Memory B cell (primary cell): ENCODE measurements around the gene PRKRA.
A peak's percentile ranks its signal among the peaks of the same experiment; 100 is the strongest.

Experiments
- ATAC-seq: fragments of 150-1000 bp; cut with Tn5 transposase; 2 replicates; pipeline ENCODE4 v1.10.0; 2021; ENCODE audit warnings: low read depth, mild to moderate bottlenecking, moderate library complexity
- DNase-seq, 2 donors: peaks; one replicate each; pipeline ENCODE4 v3.0.0; 2022; ENCODE audit warnings: low spot score in 2 of 2
- H3K27ac Mint-ChIP-seq: one replicate; pipeline ENCODE4 v1.8.0; 2022; ENCODE audit warnings: mild to moderate bottlenecking, moderate library complexity, mixed read lengths
- H3K27me3 Mint-ChIP-seq: one replicate; pipeline ENCODE4 v1.8.0; 2022; ENCODE audit warnings: mixed read lengths
- H3K36me3 Mint-ChIP-seq: one replicate; pipeline ENCODE4 v1.8.0; 2022; ENCODE audit warnings: mild to moderate bottlenecking, mixed read lengths
- H3K4me1 Mint-ChIP-seq: one replicate; pipeline ENCODE4 v1.8.0; 2022; ENCODE audit warnings: mixed read lengths
- H3K4me3 Mint-ChIP-seq: one replicate; pipeline ENCODE4 v1.8.0; 2022; ENCODE audit warnings: mild to moderate bottlenecking, moderate library complexity, mixed read lengths
- H3K9me3 Mint-ChIP-seq: one replicate; pipeline ENCODE4 v1.8.0; 2022; ENCODE audit warnings: mixed read lengths

PRKRA gene

GRCh38 chr2:178450774-178451525, at the start of gene PRKRA, which contains the start of gene PJVK:
Gene PRKRA, minus strand, starts transcription at chr2:178451175. Its CDS starts 145 bp downstream, at chr2:178451030.
Gene PJVK, plus strand, starts transcription at chr2:178451378. Its CDS starts 2,032 bp downstream, at chr2:178453410.
- ATAC-seq (peak; percentile 80), DNase-seq (peak; percentile 93 to 94)
- Mint-ChIP-seq H3K27me3 (no peaks in the 10 kb centered on the region), H3K9me3 (no peaks in the 10 kb centered on the region), H3K36me3 (peaks cover 11% of the 10 kb centered on the region), H3K27ac (peak within 1 kb of the TSS; percentile 96), H3K4me1 (peaks cover 13% of the 10 kb centered on the region), H3K4me3 (peak within 1 kb of the TSS; percentile 91)

GRCh38 chr2:178499640-178500039, 48.7 kb upstream of the PRKRA start:
- ATAC-seq (no peak), DNase-seq (no peak)
- Mint-ChIP-seq H3K36me3 (peaks cover 34% of the 10 kb centered on the region), H3K27ac (no peak overlapping the region), H3K4me1 (peaks cover 6% of the 10 kb centered on the region), H3K4me3 (no peak overlapping the region), H3K9me3 (no peaks in the 10 kb centered on the region), H3K27me3 (no peaks in the 10 kb centered on the region)

- no peak for ATAC-seq
- Mint-ChIP-seq H3K4me3 (no peak overlapping the region), H3K9me3 (no peaks in the 10 kb centered on the region), H3K36me3 (peaks cover 37% of the 10 kb centered on the region), H3K27ac (no peak overlapping the region), H3K4me1 (peaks cover 6% of the 10 kb centered on the region), H3K27me3 (no peaks in the 10 kb centered on the region)
- DNase-seq, result no peak
Observed at GRCh38 chr2:178498137-178498536, 47.2 kb upstream of the PRKRA start.

GRCh38 chr2:178496049-178496448, 45.1 kb upstream of the PRKRA start:
- Mint-ChIP-seq H3K9me3 (no peaks in the 10 kb centered on the region), H3K36me3 (peaks cover 32% of the 10 kb centered on the region)

GRCh38 chr2:178491612-178492011, 40.6 kb upstream of the PRKRA start:
- Mint-ChIP-seq H3K27ac (peak overlapping the region; percentile 59), H3K27me3 (no peaks in the 10 kb centered on the region), H3K4me1 (peaks cover 11% of the 10 kb centered on the region), H3K4me3 (no peak overlapping the region), H3K36me3 (peaks cover 41% of the 10 kb centered on the region), H3K9me3 (no peaks in the 10 kb centered on the region)
- ATAC-seq (no peak), DNase-seq (no peak)

More at GRCh38 chr2:178496049-178496448, 45.1 kb upstream of the PRKRA start:
- Mint-ChIP-seq H3K4me1 (peaks cover 6% of the 10 kb centered on the region), H3K4me3 (no peak overlapping the region), H3K27ac (no peak overlapping the region), H3K27me3 (no peaks in the 10 kb centered on the region)
- ATAC-seq, result no peak
- DNase-seq, result no peak

GRCh38 chr2:178485356-178485755, 34.4 kb upstream of the PRKRA start:
- Mint-ChIP-seq H3K36me3 (peaks cover 29% of the 10 kb centered on the region), H3K4me3 (no peak overlapping the region), H3K27me3 (no peaks in the 10 kb centered on the region), H3K4me1 (peaks cover 41% of the 10 kb centered on the region), H3K27ac (no peak overlapping the region), H3K9me3 (no peaks in the 10 kb centered on the region)
- ATAC-seq (no peak), DNase-seq (no peak)

GRCh38 chr2:178484245-178485041, 33.5 kb upstream of the PRKRA start:
- Mint-ChIP-seq H3K36me3 (peaks cover 21% of the 10 kb centered on the region), H3K27me3 (no peaks in the 10 kb centered on the region), H3K4me3 (no peak overlapping the region), H3K27ac (no peak overlapping the region), H3K4me1 (peaks cover 41% of the 10 kb centered on the region), H3K9me3 (no peaks in the 10 kb centered on the region)
- no peak for DNase-seq
- no peak for ATAC-seq

- Mint-ChIP-seq H3K4me1 (peaks cover 34% of the 10 kb centered on the region), H3K9me3 (no peaks in the 10 kb centered on the region), H3K27ac (no peak overlapping the region), H3K36me3 (peaks cover 12% of the 10 kb centered on the region), H3K27me3 (no peaks in the 10 kb centered on the region), H3K4me3 (peak overlapping the region; percentile 53)
- DNase-seq (no peak), ATAC-seq (no peak)
Observed at GRCh38 chr2:178482437-178482836, 31.5 kb upstream of the PRKRA start.

GRCh38 chr2:178480227-178481181, 29.5 kb upstream of the PRKRA start, which contains the start of gene PLEKHA3:
Gene PLEKHA3, plus strand, starts transcription at chr2:178480457. Its CDS starts 413 bp downstream, at chr2:178480870.
- peak within 1 kb of the TSS; percentile 97 for H3K4me3 Mint-ChIP-seq

GRCh38 chr2:178479758-178480226, 28.8 kb upstream of the PRKRA start:
- DNase-seq, result no peak
- Mint-ChIP-seq H3K4me3 (peak overlapping the region; percentile 97), H3K27ac (peak overlapping the region; percentile 97), H3K4me1 (peaks cover 24% of the 10 kb centered on the region), H3K9me3 (no peaks in the 10 kb centered on the region), H3K36me3 (no peaks in the 10 kb centered on the region), H3K27me3 (no peaks in the 10 kb centered on the region)
- ATAC-seq, result no peak

More at GRCh38 chr2:178480227-178481181, 29.5 kb upstream of the PRKRA start, which contains the start of gene PLEKHA3:
- DNase-seq (peak; percentile 70 to 76), ATAC-seq (peak; percentile 55)
- Mint-ChIP-seq H3K4me1 (peaks cover 26% of the 10 kb centered on the region), H3K27ac (peak within 1 kb of the TSS; percentile 97), H3K27me3 (no peaks in the 10 kb centered on the region), H3K9me3 (no peaks in the 10 kb centered on the region), H3K36me3 (peaks cover 1% of the 10 kb centered on the region)

- ATAC-seq (no peak), DNase-seq (no peak)
- peak overlapping the region; percentile 97 for H3K27ac Mint-ChIP-seq
- no peaks in the 10 kb centered on the region for H3K9me3 Mint-ChIP-seq
- no peaks in the 10 kb centered on the region for H3K36me3 Mint-ChIP-seq
- no peaks in the 10 kb centered on the region for H3K27me3 Mint-ChIP-seq
- H3K4me3 Mint-ChIP-seq, result peak overlapping the region; percentile 97
- H3K4me1 Mint-ChIP-seq, result peaks cover 21% of the 10 kb centered on the region
Observed at GRCh38 chr2:178479275-178479616, 28.3 kb upstream of the PRKRA start.

GRCh38 chr2:178478439-178479274, 27.7 kb upstream of the PRKRA start, which contains the start of gene FKBP7:
Gene FKBP7, minus strand, starts transcription at chr2:178478600. Its CDS starts 101 bp downstream, at chr2:178478499.
- ATAC-seq, result peak; percentile 76
- DNase-seq, result peak; percentile 68 to 73
- H3K4me3 Mint-ChIP-seq, result peak within 1 kb of the TSS; percentile 97
- H3K27ac Mint-ChIP-seq, result peak within 1 kb of the TSS; percentile 97
- no peaks in the 10 kb centered on the region for H3K9me3 Mint-ChIP-seq
- no peaks in the 10 kb centered on the region for H3K27me3 Mint-ChIP-seq
- peaks cover 18% of the 10 kb centered on the region for H3K4me1 Mint-ChIP-seq
- no peaks in the 10 kb centered on the region for H3K36me3 Mint-ChIP-seq

GRCh38 chr2:178478130-178478438, 27.1 kb upstream of the PRKRA start:
- Mint-ChIP-seq H3K4me1 (peaks cover 20% of the 10 kb centered on the region), H3K4me3 (peak overlapping the region; percentile 97), H3K27ac (peak overlapping the region; percentile 97), H3K36me3 (no peaks in the 10 kb centered on the region), H3K9me3 (no peaks in the 10 kb centered on the region), H3K27me3 (no peaks in the 10 kb centered on the region)
- ATAC-seq (peak; percentile 1), DNase-seq (no peak)
